NCI-H69 (cell line): Measurements from ENCODE around the gene KCNN2.

ENCODE experiments used
- DNase-seq: peaks from one replicate; lab custom pipeline; 2025; lab: John Stamatoyannopoulos, UW

The KCNN2 gene

DNA sequence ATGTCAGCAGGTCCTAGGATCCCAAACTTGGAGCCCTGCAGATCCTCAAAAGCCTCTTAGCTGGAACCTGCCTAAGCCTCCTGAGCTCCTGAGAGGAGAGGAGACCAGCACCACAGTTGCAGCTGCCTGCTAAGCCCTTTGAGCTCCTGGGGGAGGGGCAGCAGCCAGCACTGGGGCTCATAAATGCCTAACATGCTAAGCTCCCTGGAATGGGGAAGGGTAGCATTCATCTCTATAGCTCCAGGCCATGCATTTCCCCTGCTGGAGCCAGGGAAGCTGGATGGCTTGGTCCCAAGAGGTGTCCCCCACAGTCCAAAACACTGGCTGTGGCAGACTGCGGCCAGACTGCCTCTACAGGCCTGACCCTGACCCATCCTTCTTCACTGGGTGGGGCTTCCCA lies 182.7 kb downstream of the KCNN2 start:
- no peak for DNase-seq
